Fibroblast of the aortic adventitia (primary cell): ENCODE measurements around the gene WSCD2. TPM values are rescaled to one million over a fixed set of nuclear protein-coding genes. Genes with fewer than 3 reads are reported as not detected.

Experiments
- DNase-seq: peaks from one replicate; pipeline ENCODE4 v3.0.0-alpha.2; 2010; ENCODE audit warnings: low read depth
- H3K4me3 ChIP-seq: 2 replicates; pipeline ENCODE4 v1.5.1; 2011; ENCODE audit warnings: low read depth, mild to moderate bottlenecking, control low read depth, low read length, moderate library complexity
- total RNA-seq: library from RNA; depleted of rRNA; stranded (reverse); fragments of >200 nt; gene quantifications from 2 replicates; pipeline ENCODE4 v1.2.3, GENCODE V29; 2012; ENCODE audit warnings: low replicate concordance
- TF ChIP-seq, protein P1 (sequence below): IDR thresholded peaks from 2 replicates; pipeline ENCODE4 v1.5.1; 2011; ENCODE audit warnings: mild to moderate bottlenecking, low read length, control low read depth, inconsistent platforms; ENCODE audit not compliant: insufficient read depth

Gene WSCD2
- total RNA-seq, 1 donor: not detected

DNA sequence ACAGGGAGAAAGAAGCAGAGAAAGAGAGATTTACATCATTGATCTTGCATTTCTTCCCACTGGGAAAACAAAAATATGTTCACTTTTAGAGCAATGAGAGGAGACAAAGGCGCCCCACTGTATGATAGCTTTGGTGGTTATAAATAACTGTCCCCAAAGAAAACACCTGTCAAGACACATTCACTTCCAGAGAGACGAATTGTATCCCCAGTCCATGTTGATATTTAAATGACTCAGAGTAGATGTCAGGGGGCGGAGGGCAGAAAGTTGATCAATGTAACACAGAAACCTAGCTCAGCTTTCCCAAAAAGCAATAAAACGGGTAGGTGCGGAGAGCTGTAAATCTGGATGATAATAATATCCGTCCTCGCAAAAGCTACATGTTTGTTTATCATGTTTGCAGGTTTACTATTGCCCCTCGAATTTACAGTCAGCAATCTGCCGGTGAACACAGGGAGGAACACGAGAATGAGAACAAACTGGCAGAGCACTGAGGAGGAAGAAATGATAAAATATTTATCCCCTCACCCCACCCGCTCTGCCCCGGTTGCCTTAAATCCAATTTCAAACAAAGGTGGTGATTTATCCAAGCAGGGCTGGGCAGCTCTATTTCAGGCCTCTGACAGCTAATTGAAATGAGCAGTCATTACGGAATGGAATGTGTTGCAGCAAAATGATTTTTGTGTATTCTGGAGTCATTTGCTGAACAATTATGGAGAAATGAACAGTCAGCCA lies 125.6 kb downstream of the WSCD2 start:
- no peak for DNase-seq
- TF ChIP-seq, protein P1, sequence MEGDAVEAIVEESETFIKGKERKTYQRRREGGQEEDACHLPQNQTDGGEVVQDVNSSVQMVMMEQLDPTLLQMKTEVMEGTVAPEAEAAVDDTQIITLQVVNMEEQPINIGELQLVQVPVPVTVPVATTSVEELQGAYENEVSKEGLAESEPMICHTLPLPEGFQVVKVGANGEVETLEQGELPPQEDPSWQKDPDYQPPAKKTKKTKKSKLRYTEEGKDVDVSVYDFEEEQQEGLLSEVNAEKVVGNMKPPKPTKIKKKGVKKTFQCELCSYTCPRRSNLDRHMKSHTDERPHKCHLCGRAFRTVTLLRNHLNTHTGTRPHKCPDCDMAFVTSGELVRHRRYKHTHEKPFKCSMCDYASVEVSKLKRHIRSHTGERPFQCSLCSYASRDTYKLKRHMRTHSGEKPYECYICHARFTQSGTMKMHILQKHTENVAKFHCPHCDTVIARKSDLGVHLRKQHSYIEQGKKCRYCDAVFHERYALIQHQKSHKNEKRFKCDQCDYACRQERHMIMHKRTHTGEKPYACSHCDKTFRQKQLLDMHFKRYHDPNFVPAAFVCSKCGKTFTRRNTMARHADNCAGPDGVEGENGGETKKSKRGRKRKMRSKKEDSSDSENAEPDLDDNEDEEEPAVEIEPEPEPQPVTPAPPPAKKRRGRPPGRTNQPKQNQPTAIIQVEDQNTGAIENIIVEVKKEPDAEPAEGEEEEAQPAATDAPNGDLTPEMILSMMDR: no peak
- H3K4me3 ChIP-seq: no peak overlapping the region

DNA sequence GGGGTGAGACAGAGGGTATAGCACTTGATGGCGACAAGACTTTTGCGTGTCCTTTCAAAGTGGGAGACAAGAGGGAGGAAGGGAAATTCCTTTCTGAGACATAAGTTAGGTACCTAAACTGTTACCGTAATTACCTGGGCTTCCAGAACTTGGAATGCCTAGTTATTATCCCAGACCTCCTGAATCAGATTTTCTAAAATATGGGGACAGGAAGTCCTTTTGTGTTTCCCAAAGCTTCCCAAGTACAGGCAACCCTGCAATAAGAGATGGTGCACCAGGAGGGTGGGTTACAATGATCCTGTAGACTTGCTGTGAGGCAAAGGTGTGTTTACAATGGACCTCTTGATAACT lies 126.1 kb downstream of the WSCD2 start:
- DNase-seq: no peak
- TF ChIP-seq, protein P1: no peak
- no peak overlapping the region for H3K4me3 ChIP-seq

DNA sequence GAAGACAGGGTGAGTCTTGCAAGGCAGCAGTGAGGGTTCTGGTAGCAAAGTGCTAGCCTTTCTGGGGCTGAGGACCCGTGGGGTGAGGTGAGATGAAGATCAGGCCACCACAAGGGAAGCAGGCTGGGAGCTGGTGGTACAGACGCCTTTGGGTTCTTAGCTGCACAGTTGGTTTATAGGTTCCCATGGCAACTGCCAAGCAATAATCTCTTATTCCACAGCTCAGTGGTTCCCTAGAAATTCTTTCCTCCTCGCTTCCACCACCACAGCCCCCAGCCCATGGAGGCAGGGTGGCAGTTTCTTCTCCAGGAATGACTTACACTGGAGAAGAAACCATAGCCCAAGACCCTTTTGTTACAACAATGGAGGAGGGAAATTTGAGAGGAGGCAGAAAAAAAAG lies 127.9 kb downstream of the WSCD2 start:
- no peak overlapping the region for H3K4me3 ChIP-seq
- TF ChIP-seq, protein P1: no peak
- no peak for DNase-seq

DNA sequence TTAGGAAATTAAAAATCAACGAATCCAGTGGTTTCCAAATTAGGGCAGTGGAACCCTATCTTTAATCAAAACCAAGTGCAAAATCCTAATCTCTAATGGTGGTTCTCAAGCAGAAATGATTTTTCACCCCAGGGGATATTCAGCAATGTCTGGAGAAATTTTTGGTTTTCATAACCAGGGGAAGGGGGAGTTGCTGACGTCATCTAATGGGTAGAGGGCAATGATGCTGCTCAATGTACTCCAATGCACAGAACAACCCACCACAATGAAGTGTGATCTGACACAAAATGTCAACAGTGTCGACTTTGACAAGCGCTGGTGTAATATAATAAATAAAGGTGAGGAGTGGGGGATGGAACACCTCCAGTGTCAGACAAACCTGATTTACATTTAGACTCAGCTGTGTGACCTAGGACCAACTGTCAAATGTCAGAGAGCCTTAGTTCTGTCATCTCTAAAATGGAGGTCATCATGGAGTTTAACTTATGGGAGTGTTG lies 128.6 kb downstream of the WSCD2 start:
- TF ChIP-seq, protein P1: no peak
- H3K4me3 ChIP-seq: no peak overlapping the region
- DNase-seq: no peak

DNA sequence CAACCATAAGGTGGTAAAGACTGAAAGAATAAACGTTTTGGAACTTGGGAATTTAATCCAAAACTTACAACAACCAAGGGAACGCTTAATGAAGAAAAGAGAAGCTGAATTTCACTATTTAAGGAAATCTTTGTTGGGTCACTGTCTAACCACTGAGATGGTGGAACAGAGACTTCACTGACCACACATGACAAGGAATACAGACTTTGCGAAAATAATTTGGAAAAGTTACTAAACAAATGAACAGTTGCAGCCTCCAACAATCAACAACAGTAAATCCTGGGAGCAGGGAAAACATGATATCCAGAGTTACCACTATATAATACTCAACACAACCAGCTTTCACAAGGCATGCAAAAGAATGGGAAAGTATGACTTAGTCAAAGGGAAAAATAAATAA lies 131.0 kb downstream of the WSCD2 start:
- TF ChIP-seq, protein P1: no peak
- H3K4me3 ChIP-seq: no peak overlapping the region
- DNase-seq: no peak

DNA sequence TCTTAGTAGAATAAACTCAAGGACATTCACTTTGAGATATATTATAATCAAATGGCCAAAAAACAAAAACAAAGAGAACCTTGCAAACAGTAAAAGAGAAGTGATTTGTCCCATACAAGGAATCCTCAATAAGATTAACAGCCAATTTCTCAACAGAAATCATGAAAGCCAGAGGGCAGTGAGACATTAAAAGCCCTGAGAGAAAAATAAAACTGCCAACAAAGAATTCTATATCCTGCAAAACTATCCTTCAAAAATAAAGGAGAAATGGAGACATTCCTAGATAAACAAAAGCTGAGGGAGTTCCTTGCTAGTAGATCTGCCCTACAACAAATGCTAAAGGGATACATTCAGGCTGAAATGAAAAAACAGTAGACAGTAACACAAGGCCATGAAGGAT lies 131.9 kb downstream of the WSCD2 start:
- no peak for DNase-seq
- TF ChIP-seq, protein P1: no peak
- no peak overlapping the region for H3K4me3 ChIP-seq

DNA sequence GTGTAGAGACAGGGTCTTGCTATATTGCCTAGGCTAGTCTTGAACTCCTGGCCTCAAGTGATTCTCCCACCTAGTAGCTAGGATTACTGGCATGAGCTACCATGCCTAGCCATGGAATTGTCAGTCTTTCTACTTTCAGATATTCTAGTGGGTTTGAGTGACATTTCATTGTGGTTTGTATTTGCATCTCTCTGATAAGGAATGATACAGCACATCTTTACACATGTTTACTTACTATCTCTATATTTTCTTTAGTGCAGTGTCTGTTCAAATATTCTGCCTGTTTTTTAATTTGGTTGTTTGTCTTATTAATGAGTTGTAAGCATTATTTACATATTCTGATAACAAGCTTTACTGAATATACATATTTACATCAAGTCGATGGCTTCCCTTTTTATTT lies 136.4 kb downstream of the WSCD2 start:
- TF ChIP-seq, protein P1: no peak
- DNase-seq: no peak
- no peak overlapping the region for H3K4me3 ChIP-seq
